Suppressor macrophage treated with lipopolysaccharide for 4 hours (primary cell): ENCODE results near the gene PTPRD.
"Not testable (repeated sequence)": the region's sequence is repeated elsewhere in the genome, so short reads cannot be mapped to it uniquely, and the experiment has no call there.

Experiments
- DNase-seq: peaks from one replicate; pipeline ENCODE4 v3.0.0-alpha.2; 2020

Gene PTPRD

DNA sequence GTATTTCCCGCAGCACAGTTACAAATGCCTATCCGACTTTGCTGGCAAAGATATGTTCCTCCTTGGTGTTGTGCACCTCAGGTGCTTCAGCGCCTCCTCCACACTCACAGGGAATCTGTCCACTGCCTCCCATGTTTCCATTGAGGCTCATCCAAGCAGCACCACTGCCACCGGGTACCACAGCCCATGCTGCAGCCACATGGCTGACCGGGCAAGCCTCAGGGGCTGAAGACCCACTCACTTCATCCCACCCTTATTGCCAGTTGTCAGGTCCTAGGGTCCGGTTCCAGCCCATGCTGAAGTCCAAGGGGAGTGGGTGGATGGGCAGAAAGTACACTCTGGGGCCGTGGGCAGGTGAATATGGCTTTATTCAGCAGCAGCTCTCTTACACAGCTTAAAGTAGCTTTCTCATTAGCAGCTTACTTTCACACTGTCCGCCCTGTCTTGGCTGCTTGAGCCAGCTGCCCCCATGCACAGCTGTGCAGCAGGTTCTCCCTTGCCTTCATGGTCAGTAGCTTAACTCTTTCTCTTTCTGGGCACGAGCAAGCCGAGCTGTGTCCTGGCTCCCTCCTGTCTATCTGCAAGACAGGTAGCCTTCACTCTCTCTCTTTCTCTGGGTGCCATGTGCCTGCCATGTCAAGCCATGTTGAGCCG, 1052.3 kb downstream of the PTPRD start:
- no peak for DNase-seq

DNA sequence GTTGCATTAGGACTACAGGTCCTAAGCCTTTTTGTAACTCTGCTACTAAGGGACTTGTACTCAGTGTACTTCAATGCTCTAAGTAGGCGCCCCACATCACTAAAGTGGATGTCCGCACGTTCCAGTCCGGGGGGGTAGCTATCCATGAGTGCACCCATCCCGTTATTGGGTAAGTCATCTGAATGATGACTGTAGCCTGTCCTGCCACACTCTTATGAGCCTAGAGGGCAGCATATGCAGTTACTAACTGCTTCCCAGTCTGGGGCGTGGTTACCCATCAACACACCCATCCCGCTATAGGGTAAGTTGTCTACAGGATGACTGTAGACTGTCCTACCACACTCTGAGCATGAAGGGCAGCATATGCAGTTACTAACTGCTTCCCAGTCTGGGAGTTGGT, 1053.9 kb downstream of the PTPRD start:
- no peak for DNase-seq

DNA sequence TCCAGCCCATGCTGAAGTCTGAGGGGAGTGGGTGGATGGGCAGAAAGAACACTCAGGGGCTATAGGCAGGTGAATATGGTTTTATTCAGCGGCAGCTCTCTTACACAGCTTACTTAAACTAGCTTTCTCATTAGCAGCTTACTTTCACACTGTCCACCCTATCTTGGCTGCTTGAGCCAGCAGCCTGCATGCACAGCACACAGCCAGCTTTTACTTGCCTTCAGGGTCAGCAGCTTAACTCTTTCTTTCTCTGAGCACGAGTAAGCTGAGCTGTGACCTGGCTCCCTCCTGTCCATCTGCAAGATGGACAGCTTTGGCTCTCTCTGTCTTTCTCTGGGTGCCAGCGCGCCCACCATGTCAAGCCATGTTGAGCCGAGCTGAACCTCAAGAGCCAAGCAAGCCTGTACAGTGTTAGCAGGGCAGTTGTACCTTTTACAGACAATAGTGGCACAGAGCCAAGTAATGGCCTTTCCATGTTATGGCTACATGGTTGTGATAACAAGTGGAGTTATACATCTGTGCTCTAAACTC, 1054.9 kb downstream of the PTPRD start:
- no peak for DNase-seq

DNA sequence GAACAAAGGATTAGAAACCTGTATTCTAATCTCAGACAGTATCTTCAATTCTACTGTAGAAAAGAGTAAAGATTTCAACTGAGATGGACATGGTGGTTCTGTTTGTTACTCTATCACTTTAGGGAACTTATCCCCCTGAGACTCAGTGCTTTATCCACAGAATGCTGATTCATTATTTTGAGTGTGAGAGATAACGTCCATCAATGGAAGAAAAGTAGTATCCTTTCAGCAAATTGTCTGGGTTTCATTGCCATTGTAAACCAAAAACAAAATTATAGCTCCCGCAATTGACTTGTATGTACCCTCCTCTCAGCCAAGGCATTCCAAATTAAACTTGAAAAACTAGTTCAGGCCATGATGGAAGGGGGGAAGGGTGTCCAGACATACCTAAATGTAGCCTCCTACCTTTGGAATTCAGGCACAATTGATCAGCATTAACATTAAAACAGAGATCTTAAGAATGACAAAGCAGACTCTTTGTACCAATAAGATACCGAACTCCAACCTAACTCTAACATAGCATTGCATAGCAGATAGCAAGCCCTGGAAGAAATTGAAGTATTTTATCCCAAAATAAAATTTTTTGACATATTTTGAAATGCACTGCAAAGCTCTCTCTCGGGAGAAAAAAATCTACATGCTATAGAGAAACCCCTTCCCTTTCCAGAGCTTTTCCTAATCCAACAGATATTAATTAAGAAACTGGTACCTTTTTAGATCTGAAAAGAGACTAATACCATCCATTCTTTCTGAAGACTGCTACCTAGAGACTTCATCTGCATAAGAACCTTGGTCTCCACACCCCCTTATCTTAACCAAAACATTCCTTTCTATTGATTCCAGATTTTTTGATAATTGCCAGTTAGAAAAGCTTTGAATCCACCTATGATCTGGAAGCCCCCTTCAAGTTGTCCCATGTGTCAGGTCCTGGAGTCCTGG, 1055.7 kb downstream of the PTPRD start:
- DNase-seq = no peak

DNA sequence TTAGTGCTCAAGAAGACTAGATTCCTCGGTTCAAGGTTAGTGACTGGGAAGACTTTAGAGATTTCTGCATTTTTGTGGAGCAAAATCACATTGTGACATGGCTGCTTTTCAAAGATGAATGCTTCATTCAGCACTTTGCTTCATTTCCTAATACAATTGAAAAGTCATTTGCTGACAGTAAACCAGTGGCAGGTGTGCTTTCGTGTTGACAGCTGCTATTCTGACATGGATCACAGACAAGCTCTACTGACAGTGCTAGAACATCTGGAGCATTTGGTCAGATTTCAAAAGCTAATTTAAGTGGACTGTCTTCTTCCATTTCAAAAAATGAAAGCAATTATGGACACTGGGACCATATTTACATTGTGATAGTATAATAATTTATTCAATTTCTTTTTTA, 1060.1 kb downstream of the PTPRD start:
- no peak for DNase-seq

DNA sequence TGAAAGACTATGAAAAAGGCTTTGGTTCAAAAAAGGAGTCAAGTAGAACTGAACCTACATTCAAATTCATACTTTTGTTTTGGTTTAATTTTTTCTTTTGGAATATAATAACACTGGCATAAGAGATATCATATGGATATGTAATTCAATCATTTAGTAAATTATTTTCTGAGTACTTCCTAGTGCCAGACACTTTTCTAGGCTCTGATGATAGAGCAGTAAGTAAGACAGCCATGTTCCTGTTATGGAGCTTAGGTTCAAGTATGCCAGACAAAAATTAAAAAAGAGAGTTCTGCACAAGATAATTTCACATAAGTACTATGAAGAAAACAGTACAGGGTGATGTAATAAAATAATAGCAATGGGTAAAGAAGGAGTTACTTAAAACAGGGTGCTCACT, 1074.0 kb downstream of the PTPRD start:
- DNase-seq = no peak

DNA sequence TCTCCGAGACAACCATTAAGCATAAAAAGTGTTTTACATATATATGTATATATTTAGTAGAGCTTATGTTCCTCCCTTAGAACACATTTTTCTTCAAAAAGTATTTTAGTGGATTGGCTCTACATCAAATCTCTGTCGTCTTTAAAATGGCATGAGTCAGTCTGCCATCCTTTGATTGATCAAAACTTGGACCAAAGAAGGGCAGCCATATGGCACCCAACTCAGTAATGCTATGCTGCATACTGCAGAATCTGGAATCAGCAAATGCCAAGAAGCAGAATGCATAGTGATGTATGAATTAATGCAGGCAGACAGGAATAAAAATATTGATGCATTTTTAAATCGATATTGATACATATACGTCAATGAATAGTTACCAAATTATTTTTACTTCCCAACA, 1074.4 kb downstream of the PTPRD start:
- no peak for DNase-seq

DNA sequence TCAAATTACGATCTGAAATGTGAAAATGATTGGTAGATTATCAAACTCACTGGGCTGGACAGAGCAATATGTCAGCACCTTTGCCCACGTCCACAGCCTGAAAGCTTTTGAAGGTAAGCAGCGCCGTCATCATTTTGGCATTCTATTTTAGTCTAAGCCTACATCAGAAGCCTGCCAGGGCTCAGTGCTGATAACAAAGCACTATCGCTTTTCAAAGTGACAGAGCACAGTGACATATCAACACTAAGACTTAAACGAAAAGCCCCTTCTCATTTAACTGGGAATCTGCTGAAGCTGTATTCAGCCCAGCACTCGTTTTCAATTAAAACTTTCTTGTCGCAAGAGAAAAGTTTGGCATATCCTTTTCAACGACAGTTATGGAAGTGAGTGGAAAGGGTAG, 1076.3 kb downstream of the PTPRD start:
- no peak for DNase-seq

DNA sequence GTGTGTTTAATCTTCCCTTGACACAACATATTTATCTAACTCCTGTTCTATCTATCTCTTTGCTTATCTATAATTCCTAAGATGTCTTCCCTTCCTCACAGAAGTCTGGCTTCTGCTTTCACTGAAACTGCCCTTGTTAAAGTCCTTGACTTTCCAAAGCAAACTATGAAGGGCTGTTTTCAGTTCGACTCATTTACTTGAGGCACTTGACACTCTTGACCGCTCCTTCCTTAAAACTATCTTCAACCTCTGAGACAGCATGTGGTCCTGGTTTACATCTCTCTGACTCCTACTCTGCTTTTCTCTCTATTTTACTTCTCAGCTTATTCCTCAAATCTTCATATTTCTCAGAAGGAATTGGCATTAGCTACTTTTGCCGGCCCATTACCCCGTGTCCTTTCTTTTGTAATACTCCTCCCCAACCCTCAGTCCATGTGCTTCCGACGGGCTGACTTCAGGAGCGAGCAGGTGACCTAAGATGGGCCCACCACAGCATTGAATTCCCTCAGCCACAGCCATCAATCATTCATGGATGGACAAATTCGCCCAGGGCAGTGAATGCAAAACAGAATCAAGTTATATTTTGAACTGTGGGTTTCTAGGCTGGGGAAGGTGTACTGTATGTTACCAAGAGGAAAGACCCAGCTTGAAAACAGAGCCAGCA, 1089.2 kb downstream of the PTPRD start:
- no peak for DNase-seq

DNA sequence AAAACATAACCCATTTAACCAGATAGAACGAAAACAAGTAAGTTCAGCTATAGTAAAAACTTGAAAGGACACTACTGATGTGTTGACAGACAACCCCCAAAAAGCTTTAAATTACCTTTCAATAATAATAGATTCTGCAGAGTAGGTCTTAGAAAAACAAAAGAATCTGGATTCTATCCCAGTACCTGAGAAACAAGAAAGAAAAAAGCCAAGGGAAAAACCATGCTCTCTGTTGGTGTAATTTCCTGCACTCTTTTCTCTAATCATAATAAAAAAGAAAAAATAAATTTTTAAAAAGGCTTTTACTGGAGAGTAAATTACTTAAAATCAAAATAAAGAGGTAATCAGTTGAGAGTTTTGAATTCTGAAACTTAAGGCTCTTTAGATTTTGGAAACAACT, 1090.4 kb downstream of the PTPRD start:
- DNase-seq = no peak

DNA sequence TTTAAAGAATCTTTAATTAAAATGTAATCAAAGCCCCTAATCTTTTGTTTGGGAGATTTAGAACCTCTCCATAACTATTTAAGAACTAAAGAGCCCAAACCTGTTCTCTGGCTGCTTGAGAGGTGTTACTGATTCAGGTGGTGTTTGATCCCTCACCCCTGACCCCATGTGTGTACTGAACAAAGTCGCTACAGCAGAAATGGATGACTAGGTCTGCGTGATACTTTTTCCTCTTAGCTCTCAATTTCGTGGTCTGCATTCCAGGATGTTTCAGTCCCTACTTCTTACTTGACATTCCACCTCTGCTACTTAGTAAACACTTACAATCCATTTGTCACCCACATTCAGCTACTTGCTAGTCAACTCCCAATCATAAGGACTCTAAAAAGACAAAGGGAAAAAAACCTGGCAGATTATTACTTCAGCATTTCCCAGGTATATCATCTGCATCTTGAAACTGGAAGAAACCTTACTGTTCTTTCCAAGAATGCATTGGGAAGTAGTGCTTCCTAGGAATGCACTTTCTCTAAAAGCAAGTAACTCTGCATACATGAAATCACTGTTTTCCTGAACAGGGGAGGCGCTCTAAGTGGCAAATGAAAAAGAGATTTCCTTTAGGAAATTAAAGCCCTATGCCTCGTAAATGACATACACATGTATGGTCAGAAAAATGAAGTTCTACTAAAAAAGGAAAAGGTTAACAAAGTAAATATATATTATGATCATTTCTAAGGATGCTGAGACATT, 1091.6 kb downstream of the PTPRD start:
- no peak for DNase-seq

DNA sequence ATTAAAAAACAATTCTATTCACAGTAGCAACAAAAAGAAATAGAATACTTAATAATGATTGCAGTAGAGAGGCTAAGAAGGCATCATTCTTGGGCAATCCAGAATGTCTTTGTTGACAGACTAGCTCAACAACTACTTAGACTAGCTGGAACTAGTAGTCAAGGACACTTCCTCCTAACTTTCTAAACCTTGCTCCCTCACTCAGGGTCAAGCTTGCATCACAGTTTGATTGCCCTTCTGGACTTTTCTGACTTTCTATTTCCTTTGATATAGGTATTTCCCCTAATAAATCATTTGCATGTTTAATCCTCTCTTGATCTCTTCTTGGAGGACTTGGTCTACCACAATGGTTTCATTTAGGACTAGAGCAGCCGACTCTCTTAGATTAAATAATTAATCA, 1107.9 kb downstream of the PTPRD start:
- DNase-seq = no peak

DNA sequence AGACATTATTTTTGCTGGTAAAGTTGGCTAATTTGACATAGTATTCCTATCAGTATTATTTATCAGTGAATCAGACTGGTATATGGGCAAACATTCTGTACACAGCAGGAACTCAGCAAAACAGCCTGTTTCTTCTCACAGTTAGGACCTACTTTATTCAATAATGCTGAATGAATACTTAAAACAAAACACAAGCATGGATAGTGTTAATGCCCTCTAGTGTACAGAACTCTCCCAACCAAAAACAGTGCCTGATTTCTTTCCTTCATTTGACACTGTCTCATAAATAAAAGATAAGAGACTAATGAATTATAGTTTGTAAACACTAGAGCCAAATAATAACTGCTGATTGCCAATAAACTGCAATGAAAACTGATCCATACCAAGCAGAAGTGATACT, 1113.3 kb downstream of the PTPRD start:
- no peak for DNase-seq

DNA sequence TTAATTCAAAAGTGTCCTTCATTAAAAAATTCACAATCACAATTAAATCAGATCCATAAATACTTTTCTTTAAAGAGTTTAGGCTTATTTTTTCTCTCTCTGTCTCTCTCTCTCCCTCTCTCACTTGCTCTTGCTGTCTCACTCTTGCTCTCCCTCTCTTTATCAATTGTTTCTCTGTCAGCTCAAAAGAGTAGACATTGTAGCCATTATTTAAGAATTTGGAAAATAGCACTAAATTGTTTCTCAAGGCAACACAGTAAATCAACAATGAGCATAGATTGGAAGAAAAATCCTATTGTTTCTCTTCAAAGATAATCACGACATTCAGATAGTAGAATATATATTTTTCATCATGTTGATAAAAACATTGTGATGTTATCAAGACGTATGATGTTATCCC, 1114.0 kb downstream of the PTPRD start:
- no peak for DNase-seq

DNA sequence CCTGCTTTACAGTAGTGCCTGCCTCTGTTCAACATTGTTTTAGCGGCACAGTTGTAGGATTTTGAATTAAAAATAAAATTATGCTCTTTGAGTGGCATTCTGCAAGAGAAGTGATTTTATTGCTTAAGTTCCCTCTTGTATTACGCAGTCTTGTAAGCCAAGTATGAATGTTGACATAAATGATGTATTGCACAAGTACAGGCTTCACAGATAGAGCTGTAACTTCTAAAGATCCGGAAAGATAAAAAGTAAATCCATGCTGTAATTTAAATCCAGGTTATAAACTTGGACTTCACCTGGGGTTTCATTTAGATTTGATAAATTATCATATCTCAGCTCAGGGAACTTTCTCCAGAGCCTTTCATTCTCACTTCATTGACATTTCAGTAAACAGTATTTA, 1114.7 kb downstream of the PTPRD start:
- no peak for DNase-seq

DNA sequence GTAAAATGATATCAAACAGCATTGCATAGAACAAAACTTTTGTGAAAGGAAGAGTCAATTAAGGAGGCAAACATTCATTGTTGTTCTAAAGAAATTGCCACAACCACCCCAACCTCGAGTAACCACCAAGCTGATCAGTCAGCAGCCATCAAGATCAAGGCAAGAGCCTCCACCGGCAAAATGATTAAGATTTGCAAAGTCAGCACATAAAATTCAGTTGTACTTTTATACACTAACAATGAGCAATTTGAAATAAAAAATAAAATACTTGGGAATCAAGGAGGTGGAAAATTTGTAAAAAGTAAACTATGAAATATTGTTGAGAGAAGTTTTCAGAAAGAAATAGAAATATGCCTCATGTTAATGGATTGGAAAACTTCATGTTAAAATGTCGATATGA, 1118.5 kb downstream of the PTPRD start:
- DNase-seq = no peak

DNA sequence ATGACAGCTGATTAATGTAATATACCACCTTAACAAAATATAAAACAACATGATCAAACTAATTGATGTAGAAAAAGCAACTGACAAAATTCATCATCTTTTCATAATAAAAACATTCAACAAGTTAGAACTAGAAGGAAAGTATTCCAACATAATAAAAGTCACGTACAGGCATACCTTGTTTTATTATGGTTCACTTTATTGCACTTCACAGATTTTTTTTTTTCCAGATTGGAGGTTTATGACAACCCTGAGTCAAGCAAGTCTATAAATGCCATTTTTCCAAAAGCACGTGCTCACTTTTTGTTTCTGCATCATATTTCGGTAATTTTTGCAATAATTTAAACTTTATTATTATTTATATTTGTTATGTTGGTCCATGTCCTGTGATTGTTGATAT, 1120.3 kb downstream of the PTPRD start:
- no peak for DNase-seq

DNA sequence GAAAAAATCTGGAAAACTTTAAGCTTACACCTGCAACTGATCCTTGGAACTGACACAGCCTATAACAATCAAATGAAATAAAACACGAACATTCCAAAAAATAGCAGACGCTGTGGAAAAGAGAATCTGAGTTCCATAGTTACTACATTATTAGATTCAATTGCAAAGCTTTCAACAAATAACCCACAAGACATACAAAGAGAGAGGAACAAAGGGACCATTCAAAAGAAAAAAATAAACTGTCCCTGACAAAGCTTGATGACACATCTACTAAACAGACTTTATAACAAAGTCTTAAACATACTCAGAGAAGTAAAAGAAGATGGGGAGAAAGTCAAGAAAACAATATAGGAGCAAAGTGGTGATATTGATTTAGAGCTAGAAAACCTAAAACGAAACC, 1123.6 kb downstream of the PTPRD start:
- DNase-seq = no peak

DNA sequence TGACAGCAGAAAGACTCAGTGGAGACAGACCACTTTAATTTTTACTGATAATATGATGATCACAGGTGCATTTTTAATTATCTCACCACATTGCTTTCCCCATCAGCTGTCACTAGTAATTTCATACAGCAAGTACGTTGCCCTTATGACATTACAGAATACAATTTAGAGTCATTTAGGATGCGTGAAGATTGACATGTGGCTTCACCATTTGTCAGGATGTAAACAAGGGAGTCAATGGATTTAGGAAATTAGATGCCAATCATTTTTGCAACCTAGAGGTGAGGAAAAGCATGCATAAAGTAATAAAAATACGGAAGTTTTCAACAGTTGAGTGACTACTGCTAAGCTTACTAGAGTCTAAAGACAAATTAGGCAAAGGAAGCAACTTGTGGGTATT, 1129.6 kb downstream of the PTPRD start:
- DNase-seq = no peak

DNA sequence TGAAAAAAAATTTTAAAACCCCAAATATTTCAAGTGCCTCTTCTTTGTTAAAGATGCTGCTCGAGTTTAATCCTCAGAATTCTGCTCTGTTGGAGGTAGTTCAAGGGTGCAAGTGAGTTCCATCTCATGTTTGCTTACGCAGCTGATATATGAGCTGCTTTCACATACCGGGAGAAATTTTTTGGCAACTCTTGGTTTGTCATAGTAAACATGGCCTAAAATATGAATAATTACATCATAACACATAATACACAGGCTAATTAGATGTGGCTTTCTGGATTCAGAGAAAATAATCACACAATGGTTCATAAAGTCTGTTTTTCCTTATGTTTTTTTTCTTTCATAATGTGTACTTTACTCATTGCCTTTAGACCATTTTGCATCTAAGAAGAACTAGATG, 1134.1 kb downstream of the PTPRD start:
- no peak for DNase-seq

DNA sequence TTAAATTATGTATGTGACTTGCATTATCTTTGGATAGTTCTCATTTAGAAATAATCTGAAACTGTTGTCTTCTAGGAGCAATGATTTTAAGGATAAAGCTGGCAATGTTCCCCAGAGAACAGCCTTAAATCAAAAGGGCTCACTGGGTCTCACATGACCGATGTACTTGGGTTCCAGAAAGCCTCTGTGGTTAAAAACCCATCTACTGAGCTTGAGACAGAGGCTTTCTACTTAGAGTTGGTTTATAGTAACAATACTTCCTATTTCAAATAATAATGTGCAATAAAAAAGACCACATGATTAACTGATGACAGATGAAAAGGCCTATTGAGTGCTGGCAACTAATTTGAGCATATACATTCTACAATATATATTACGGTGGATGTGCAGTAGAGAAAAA, 1143.5 kb downstream of the PTPRD start:
- no peak for DNase-seq

DNA sequence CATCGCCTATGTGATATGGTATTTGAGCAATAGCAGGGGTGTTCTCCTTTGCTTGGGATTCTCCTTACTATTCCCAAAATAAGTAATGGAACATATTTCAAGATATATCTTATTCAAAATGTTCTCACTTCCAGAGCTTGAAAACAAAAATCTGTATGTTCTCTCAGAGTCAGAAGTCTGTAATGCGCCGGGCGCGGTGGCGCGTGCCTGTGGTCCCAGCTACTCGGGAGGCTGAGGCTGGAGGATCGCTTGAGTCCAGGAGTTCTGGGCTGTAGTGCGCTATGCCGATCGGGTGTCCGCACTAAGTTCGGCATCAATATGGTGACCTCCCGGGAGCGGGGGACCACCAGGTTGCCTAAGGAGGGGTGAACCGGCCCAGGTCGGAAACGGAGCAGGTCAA, 1170.9 kb downstream of the PTPRD start:
- DNase-seq = not testable (repeated sequence)

DNA sequence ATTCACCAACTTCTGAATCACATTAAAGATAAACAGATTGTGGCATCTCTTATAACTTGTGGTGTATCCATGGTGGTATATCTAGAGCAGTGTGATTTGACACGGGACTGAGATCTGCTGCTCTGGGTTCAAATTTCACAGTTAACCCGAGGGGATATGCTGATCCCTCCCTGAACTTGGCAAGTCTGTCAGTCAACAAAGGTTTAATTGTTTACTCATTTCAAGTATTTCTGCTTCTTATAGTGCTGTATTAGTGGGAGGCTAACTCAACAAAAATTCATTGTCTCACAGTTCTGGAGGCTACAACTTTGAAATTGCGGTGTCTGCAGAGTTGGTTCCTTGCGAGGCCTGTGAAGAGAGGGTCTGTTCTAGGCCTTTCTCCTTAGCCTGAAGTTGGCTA, 1175.2 kb downstream of the PTPRD start:
- no peak for DNase-seq
